Astrocyte of the spinal cord (primary cell): ENCODE measurements around the gene MMP24OS.
A peak's percentile ranks its signal among the peaks of the same experiment; 100 is the strongest.

Source experiments
- DNase-seq: peaks from one replicate; pipeline ENCODE4 v3.0.0; 2011; ENCODE audit warnings: low read depth, low spot score
- H3K4me3 ChIP-seq: 2 replicates; pipeline ENCODE4 v1.5.1; 2011; ENCODE audit warnings: low read depth, mild to moderate bottlenecking, low read length, moderate library complexity
- CTCF ChIP-seq: IDR thresholded peaks from 2 replicates; pipeline ENCODE4 v1.5.1; 2012; ENCODE audit warnings: low read depth, mild to moderate bottlenecking, low read length, inconsistent platforms
- in situ Hi-C: cut with HindIII; loops from 2 replicates; pipeline ENCODE4 v1.10.0; 2017; ENCODE audit warnings: low sequenced_read_pairs

Gene MMP24OS

GRCh38 chr20:35281506-35282101 lies 3.7 kb upstream of the MMP24OS start:
- DNase-seq, result no peak
- in situ Hi-C loops, result no loop called here
- H3K4me3 ChIP-seq, result no peak overlapping the region
- no peak for TF ChIP-seq CTCF

DNA sequence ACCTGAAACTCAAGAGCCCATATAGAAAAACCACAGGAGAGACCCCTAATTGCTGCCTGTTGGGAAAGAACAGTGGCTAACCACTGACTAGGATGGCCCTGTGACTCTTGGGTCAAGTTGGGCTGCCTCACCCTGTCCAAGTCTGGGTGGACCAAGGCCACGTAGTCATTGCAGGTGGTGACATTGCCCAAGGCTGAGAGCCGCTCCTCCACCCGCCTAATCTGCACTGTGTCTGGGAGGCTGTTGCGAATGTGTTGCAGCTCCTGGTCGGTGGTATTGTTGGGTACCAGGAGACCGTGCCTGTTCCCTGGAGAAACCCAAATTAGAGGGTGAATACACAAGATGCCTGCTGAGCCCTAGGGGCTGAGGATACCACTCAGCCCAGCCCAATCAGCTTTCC lies 2.6 kb upstream of the MMP24OS start:
- no peak overlapping the region for H3K4me3 ChIP-seq
- DNase-seq, result no peak
- TF ChIP-seq CTCF, result no peak
- in situ Hi-C loops, result no loop called here

- no peak overlapping the region for H3K4me3 ChIP-seq
- no peak for DNase-seq
- no peak for TF ChIP-seq CTCF
- in situ Hi-C loops, result no loop called here
These were observed 1.7 kb upstream of the MMP24OS start for GRCh38 chr20:35279533-35280174.

DNA sequence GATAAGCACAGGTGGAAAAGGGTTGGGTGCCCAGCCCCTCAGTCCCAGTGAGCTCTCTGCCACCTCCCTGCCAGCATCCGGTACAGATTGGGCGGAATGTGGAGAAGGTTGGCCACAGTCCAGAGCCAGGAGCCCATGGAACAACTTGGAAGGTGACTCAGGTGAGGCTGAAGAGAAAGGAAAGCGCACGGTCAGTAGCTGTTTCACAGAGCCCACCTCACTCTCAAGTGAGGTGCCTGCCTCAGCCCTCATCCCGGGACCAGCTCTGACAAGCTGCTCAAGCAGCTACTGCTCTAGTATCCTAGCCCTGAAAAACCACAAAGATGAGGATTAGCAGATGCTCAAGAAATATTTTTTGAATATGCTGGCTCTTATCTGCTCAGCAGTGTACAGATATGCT lies 1.1 kb upstream of the MMP24OS start:
- H3K4me3 ChIP-seq, result no peak overlapping the region
- no peak for TF ChIP-seq CTCF

GRCh38 chr20:35277127-35277526 lies 795 bp downstream of the MMP24OS start:
- no peak for TF ChIP-seq CTCF
- no peak for DNase-seq

More for the DNA sequence above, 1.1 kb upstream of the MMP24OS start:
- DNase-seq, result no peak
- in situ Hi-C loops, result no loop called here

GRCh38 chr20:35276408-35276807 lies 1.5 kb downstream of the MMP24OS start:
- TF ChIP-seq CTCF, result no peak
- in situ Hi-C loops, result no loop called here

More at GRCh38 chr20:35277127-35277526, 795 bp downstream of the MMP24OS start:
- H3K4me3 ChIP-seq, result peak overlapping the region; percentile 74
- in situ Hi-C loops, result no loop called here

More at GRCh38 chr20:35276408-35276807, 1.5 kb downstream of the MMP24OS start:
- peak overlapping the region; percentile 74 for H3K4me3 ChIP-seq
- DNase-seq, result no peak
